Measurements from ENCODE around the gene FAM161A. TPM values are rescaled to one million over a fixed set of nuclear protein-coding genes. Genes with fewer than 3 reads are reported as not detected.

FAM161A gene, protein sequence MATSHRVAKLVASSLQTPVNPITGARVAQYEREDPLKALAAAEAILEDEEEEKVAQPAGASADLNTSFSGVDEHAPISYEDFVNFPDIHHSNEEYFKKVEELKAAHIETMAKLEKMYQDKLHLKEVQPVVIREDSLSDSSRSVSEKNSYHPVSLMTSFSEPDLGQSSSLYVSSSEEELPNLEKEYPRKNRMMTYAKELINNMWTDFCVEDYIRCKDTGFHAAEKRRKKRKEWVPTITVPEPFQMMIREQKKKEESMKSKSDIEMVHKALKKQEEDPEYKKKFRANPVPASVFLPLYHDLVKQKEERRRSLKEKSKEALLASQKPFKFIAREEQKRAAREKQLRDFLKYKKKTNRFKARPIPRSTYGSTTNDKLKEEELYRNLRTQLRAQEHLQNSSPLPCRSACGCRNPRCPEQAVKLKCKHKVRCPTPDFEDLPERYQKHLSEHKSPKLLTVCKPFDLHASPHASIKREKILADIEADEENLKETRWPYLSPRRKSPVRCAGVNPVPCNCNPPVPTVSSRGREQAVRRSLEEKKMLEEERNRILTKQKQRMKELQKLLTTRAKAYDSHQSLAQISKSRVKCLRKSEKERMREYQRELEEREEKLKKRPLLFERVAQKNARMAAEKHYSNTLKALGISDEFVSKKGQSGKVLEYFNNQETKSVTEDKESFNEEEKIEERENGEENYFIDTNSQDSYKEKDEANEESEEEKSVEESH
- polyA plus RNA-seq (2011; rRNA removed) = 0.20 and 0.33 TPM in 2 replicates
- 0.09 and 0.21 TPM in 2 replicates for polyA minus RNA-seq (2011; rRNA and poly(A)+ RNA removed)

DNA sequence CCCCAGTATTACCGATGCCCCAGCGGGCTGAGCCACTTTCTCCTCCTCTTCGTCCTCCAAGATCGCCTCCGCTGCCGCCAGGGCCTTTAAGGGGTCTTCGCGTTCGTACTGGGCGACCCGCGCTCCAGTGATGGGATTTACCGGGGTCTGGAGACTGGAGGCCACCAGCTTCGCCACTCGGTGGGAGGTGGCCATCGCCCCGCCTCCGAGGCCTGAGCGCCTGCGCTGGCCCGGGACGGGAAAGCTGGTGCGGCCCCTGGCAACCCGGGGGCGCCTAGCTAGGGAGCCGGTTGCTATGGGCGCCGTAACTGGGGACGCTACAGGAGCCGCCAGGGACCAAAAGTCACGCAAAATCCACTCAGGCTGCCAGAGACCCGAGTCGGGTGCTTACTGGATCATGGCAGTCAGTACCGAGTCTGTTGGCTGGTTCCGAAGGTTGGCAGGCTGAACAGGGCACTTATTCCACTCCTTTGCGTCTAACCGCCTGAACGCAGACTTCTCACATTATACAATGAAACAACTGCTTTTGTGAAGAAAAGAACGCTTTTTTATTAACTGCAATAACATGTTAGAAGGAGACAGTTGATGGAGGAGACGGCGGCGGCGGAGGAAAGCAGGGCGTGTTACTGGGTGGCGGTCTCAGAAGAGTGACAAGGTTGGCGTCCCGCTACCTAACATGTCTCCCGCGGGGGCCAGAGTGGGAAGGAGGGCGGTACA lies at the start of gene FAM161A:
Gene FAM161A, minus strand, starts transcription at position 214 of the 717 bp plus-strand sequence. Its CDS starts 19 bp downstream, at position 195.
- TF ChIP-seq, protein P1, sequence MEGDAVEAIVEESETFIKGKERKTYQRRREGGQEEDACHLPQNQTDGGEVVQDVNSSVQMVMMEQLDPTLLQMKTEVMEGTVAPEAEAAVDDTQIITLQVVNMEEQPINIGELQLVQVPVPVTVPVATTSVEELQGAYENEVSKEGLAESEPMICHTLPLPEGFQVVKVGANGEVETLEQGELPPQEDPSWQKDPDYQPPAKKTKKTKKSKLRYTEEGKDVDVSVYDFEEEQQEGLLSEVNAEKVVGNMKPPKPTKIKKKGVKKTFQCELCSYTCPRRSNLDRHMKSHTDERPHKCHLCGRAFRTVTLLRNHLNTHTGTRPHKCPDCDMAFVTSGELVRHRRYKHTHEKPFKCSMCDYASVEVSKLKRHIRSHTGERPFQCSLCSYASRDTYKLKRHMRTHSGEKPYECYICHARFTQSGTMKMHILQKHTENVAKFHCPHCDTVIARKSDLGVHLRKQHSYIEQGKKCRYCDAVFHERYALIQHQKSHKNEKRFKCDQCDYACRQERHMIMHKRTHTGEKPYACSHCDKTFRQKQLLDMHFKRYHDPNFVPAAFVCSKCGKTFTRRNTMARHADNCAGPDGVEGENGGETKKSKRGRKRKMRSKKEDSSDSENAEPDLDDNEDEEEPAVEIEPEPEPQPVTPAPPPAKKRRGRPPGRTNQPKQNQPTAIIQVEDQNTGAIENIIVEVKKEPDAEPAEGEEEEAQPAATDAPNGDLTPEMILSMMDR (IDR thresholded peaks at IDR 0.05; ENCODE audit: insufficient read depth, low read depth, low read length) = no peak
- Histone ChIP-seq H3K36me3 (ENCODE audit: control insufficient read depth, insufficient read depth, low read length) (no peaks in the 10 kb centered on the region), H3K27me3 (ENCODE audit: control insufficient read depth, insufficient read depth, low read length) (no peaks in the 10 kb centered on the region), H3K4me3 (ENCODE audit: low read depth, low read length) (peak within 1 kb of the TSS; percentile 93)
- CTCF ChIA-PET = interaction anchor here (1.7 kb wide), 1 partner anchor 21 kb away, joined by 6 read pairs; no protein-coding TSS in a partner anchor
- DNase-seq (ENCODE audit: low read depth) = peak; percentile 26
- POLR2A ChIA-PET = no interaction called here

DNA sequence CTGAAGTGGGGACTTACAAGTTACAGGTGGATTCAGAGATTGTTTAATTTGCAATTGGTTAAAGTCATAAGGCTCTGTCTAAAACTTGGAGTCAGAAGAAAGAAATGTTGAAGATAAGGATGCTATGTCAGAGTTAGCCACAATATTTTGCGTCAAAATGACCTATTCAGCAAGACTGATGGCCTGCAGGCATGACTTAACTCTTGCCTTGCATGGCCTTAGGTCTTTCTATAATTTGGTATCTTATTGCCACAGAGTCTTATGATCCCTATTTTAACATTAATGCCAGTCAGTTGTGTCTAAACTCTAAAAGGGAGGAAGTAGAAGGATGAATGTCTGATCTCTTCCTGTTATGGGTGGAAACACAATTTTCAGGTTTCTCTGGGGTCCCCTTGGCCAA lies 46.4 kb upstream of the FAM161A start:
- H3K4me3 ChIP-seq (ENCODE audit: low read depth, low read length) = no peak overlapping the region
- no peaks in the 10 kb centered on the region for H3K27me3 ChIP-seq (ENCODE audit: control insufficient read depth, insufficient read depth, low read length)
- TF ChIP-seq, protein P1 (IDR thresholded peaks at IDR 0.05; ENCODE audit: insufficient read depth, low read depth, low read length) = no peak
- ChIA-PET CTCF (no interaction called here), POLR2A (no interaction called here)
- H3K36me3 ChIP-seq (ENCODE audit: control insufficient read depth, insufficient read depth, low read length) = no peaks in the 10 kb centered on the region
- DNase-seq (ENCODE audit: low read depth) = no peak

DNA sequence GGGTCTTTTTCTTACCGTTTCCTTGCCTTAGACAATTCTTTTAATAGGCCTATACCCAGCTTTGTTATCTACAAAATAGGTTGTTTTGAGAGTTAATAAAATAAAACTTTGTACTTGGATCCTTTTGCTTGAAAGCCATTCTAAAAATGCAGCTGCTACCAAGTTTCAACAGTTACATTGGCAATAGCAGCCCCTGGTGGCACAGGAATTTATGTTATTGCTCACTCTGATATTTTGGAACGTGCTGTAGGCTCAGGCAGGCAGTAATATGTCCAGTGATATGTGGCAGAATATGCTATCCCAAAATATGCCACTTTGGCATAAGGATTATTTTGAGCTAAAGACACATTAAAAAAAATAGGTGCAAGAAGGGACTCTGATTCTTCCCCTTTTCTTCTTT lies 45.0 kb upstream of the FAM161A start:
- no peaks in the 10 kb centered on the region for H3K27me3 ChIP-seq (ENCODE audit: control insufficient read depth, insufficient read depth, low read length)
- no peak overlapping the region for H3K4me3 ChIP-seq (ENCODE audit: low read depth, low read length)
- TF ChIP-seq, protein P1 (IDR thresholded peaks at IDR 0.05; ENCODE audit: insufficient read depth, low read depth, low read length) = peak; percentile 58
- H3K36me3 ChIP-seq (ENCODE audit: control insufficient read depth, insufficient read depth, low read length) = no peaks in the 10 kb centered on the region
- ChIA-PET CTCF (interaction anchor here (0.7 to 1.2 kb wide), 5 partner anchors 11 to 764 kb away, joined by 3 to 5 read pairs (median 3); no protein-coding TSS in a partner anchor), POLR2A (interaction anchor here (0.5 kb wide), 1 partner anchor 514 kb away, joined by 3 read pairs; no protein-coding TSS in a partner anchor)
- no peak for DNase-seq (ENCODE audit: low read depth)

GRCh38 chr2:61888267-61889055 lies 34.6 kb upstream of the FAM161A start, which contains the start of gene CCT4:
Gene CCT4, minus strand, starts transcription at chr2:61888656. Its CDS starts 149 bp downstream, at chr2:61888507.
- no peak for DNase-seq (ENCODE audit: low read depth)
- Histone ChIP-seq H3K27me3 (ENCODE audit: control insufficient read depth, insufficient read depth, low read length) (no peaks in the 10 kb centered on the region), H3K4me3 (ENCODE audit: low read depth, low read length) (peak within 1 kb of the TSS; percentile 96), H3K36me3 (ENCODE audit: control insufficient read depth, insufficient read depth, low read length) (no peaks in the 10 kb centered on the region)
- ChIA-PET POLR2A (no interaction called here), CTCF (no interaction called here)
- TF ChIP-seq, protein P1 (IDR thresholded peaks at IDR 0.05; ENCODE audit: insufficient read depth, low read depth, low read length) = no peak

Data from BJ (cell line).